ENCODE measurements around the gene COL24A1. TPM values are rescaled to one million over a fixed set of nuclear protein-coding genes. Genes with fewer than 3 reads are reported as not detected.

Gene COL24A1
- total and polyA plus RNA-seq, 10 donors: 0.06 to 1.1 (median 0.55) TPM

GRCh38 chr1:86069757-86070145, 86.8 kb downstream of the COL24A1 start:
- WGBS, 5 donors: 74 to 84% (median 77%) methylated on average over 2 of the region's 2 CpGs
- intact Hi-C loops (cut with DNase I; ENCODE audit: low total_unique reads): no loop called here
- H3K4me3 ChIP-seq: no peak overlapping the region
- no peaks in the 10 kb centered on the region for H3K9me3 ChIP-seq
- H3K4me1 ChIP-seq: no peaks in the 10 kb centered on the region
- no peak for DNase-seq
- no peaks in the 10 kb centered on the region for H3K36me3 ChIP-seq
- TF ChIP-seq CTCF (IDR thresholded peaks at IDR 0.05 in 8 of 11, conservative IDR thresholded peaks at IDR 0.05 in 3 of 11) (no peak), POLR2AphosphoS5 (IDR thresholded peaks at IDR 0.05) (no peak), POLR2A (IDR thresholded peaks at IDR 0.05) (no peak)
- no peak overlapping the region for H3K27ac ChIP-seq
- H3K27me3 ChIP-seq (replicated peaks in 1 of 7): peaks cover 0 to 5% (median 0%) of the 10 kb centered on the region in 7 donors

GRCh38 chr1:86068841-86069756, 87.5 kb downstream of the COL24A1 start:
- no peaks in the 10 kb centered on the region for H3K9me3 ChIP-seq
- no peak for DNase-seq
- 70 to 89% (median 72%) methylated on average over 3 of the region's 3 CpGs for WGBS, 5 donors
- no peak for TF ChIP-seq POLR2AphosphoS5 (IDR thresholded peaks at IDR 0.05)
- no peak for TF ChIP-seq CTCF (IDR thresholded peaks at IDR 0.05 in 8 of 11, conservative IDR thresholded peaks at IDR 0.05 in 3 of 11)
- TF ChIP-seq POLR2A (IDR thresholded peaks at IDR 0.05): no peak
- H3K27me3 ChIP-seq (replicated peaks in 1 of 7): peaks cover 0 to 5% (median 0%) of the 10 kb centered on the region in 7 donors
- no peak overlapping the region for H3K27ac ChIP-seq
- no peaks in the 10 kb centered on the region for H3K36me3 ChIP-seq
- intact Hi-C loops (cut with DNase I; ENCODE audit: low total_unique reads): no loop called here
- H3K4me3 ChIP-seq: no peak overlapping the region
- no peaks in the 10 kb centered on the region for H3K4me1 ChIP-seq

- intact Hi-C loops (cut with DNase I; ENCODE audit: low total_unique reads): no loop called here
- Histone ChIP-seq H3K27ac (no peak overlapping the region), H3K36me3 (no peaks in the 10 kb centered on the region), H3K4me1 (no peaks in the 10 kb centered on the region), H3K4me3 (no peak overlapping the region), H3K9me3 (no peaks in the 10 kb centered on the region), H3K27me3 (replicated peaks in 1 of 7) (peaks cover 0 to 5% (median 0%) of the 10 kb centered on the region in 7 donors)
- TF ChIP-seq POLR2AphosphoS5 (IDR thresholded peaks at IDR 0.05): no peak
- TF ChIP-seq POLR2A (IDR thresholded peaks at IDR 0.05): no peak
- no peak for TF ChIP-seq CTCF (IDR thresholded peaks at IDR 0.05 in 8 of 11, conservative IDR thresholded peaks at IDR 0.05 in 3 of 11)
- WGBS, 5 donors: 82 to 97% (median 84%) methylated on average over 3 of the region's 3 CpGs
- no peak for DNase-seq
Observed at GRCh38 chr1:86068271-86068721, 88.3 kb downstream of the COL24A1 start.

- Histone ChIP-seq H3K4me3 (no peak overlapping the region), H3K9me3 (no peaks in the 10 kb centered on the region), H3K27ac (no peak overlapping the region), H3K27me3 (replicated peaks in 1 of 7) (peaks cover 0 to 5% (median 0%) of the 10 kb centered on the region in 7 donors), H3K36me3 (no peaks in the 10 kb centered on the region), H3K4me1 (no peaks in the 10 kb centered on the region)
- no peak for DNase-seq
- TF ChIP-seq POLR2A (IDR thresholded peaks at IDR 0.05): no peak
- TF ChIP-seq CTCF (IDR thresholded peaks at IDR 0.05 in 8 of 11, conservative IDR thresholded peaks at IDR 0.05 in 3 of 11): no peak
- TF ChIP-seq POLR2AphosphoS5 (IDR thresholded peaks at IDR 0.05): no peak
- intact Hi-C loops (cut with DNase I; ENCODE audit: low total_unique reads): no loop called here
Observed at GRCh38 chr1:86067626-86068025, 88.9 kb downstream of the COL24A1 start.
